ENCODE measurements around the gene NSD1. TPM values are rescaled to one million over a fixed set of nuclear protein-coding genes. Genes with fewer than 3 reads are reported as not detected.

The NSD1 gene
- total RNA-seq, 1 experiment from 2014 or later: 58.8 TPM

GRCh38 chr5:177096162-177097015, 37.2 kb upstream of the NSD1 start:
- H3K79me2 ChIP-seq (ENCODE audit: insufficient read depth, low read length): no peaks in the 10 kb centered on the region
- peaks cover 0 to 6% of the 10 kb centered on the region in 2 experiments; a peak in 1 of 4 replicates for H3K4me1 ChIP-seq (ENCODE audit: control insufficient read depth in 1 of 2, insufficient read depth in 2 of 2, low read length in 2 of 2)
- intact Hi-C loops (cut with micrococcal nuclease): no loop called here
- no peak overlapping the region for H3K4me2 ChIP-seq (ENCODE audit: low read length)
- H3K27me3 ChIP-seq (ENCODE audit: insufficient read depth, low read length): no peaks in the 10 kb centered on the region
- TF ChIP-seq MAX (IDR thresholded peaks at IDR 0.05) (no peak), YY1 (IDR thresholded peaks at IDR 0.05; ENCODE audit: extremely low read depth, insufficient replicate concordance, low read depth, low read length) (no peak), ATF3 (IDR thresholded peaks at IDR 0.05) (no peak), REST (IDR thresholded peaks at IDR 0.05; ENCODE audit: low read depth) (no peak), JUND (IDR thresholded peaks at IDR 0.05) (no peak), ZBTB33 (IDR thresholded peaks at IDR 0.05; ENCODE audit: extremely low read depth, insufficient replicate concordance, low read length) (no peak), POLR2A (IDR thresholded peaks at IDR 0.05; ENCODE audit: borderline replicate concordance, extremely low read depth, insufficient read depth, insufficient read length) (no peak), SRF (IDR thresholded peaks at IDR 0.05; ENCODE audit: low read depth) (no peak), RAD21 (IDR thresholded peaks at IDR 0.05; ENCODE audit: low read depth) (no peak), POLR2AphosphoS5 (IDR thresholded peaks at IDR 0.05; ENCODE audit: low read depth, low read length) (no peak), EGR1 (IDR thresholded peaks at IDR 0.05; ENCODE audit: low read depth) (no peak), ZNF274 (IDR thresholded peaks at IDR 0.05; ENCODE audit: low read depth, low read length) (no peak), EZH2 (IDR thresholded peaks at IDR 0.05) (no peak)
- no peaks in the 10 kb centered on the region for H4K20me1 ChIP-seq (ENCODE audit: insufficient read depth)
- ChIA-PET POLR2A (interaction anchor here (0.5 kb wide), 1 partner anchor 296 kb away, joined by 3 read pairs; no protein-coding TSS in a partner anchor), CTCF (interaction anchor here (1.0 kb wide), 1 partner anchor 10 kb away, joined by 3 read pairs; the partner anchor contains the start of gene FGFR4), RAD21 (ENCODE audit: low non-redundant PET in 1 of 2, low total read pairs in 2 of 2, uncharacterized antibody in 2 of 2, unreplicated experiment in 2 of 2) (no interaction called here)
- no peak overlapping the region for H3K27ac ChIP-seq (ENCODE audit: low read depth, low read length)
- H3K9ac ChIP-seq (ENCODE audit: low read length): no peak overlapping the region
- H3K4me3 ChIP-seq (replicated peaks in 1 of 2; ENCODE audit: low read depth in 1 of 2, low read length in 2 of 2): no peak overlapping the region
- ATAC-seq (no peak), DNase-seq (ENCODE audit: low read depth, low spot score) (no peak)
- H3K9me2 ChIP-seq (ENCODE audit: insufficient read depth): no peaks in the 10 kb centered on the region
- no peak overlapping the region for H2AFZ ChIP-seq (ENCODE audit: low read depth, low read length, poor library complexity, severe bottlenecking)
- H3K36me3 ChIP-seq (ENCODE audit: control insufficient read depth in 1 of 2, insufficient read depth in 2 of 2, low read length in 2 of 2): peaks cover 4 to 5% of the 10 kb centered on the region in 2 experiments; a peak in 2 of 4 replicates
- no TSS peak for BruUV-seq (replicated peaks)
- no peaks in the 10 kb centered on the region for H3K9me3 ChIP-seq (ENCODE audit: control insufficient read depth in 1 of 2, insufficient read depth in 1 of 2, low read depth in 1 of 2, low read length in 2 of 2)

Data from HCT116 (cell line).